ENCODE data around the gene ABCA1. TPM values are rescaled to one million over a fixed set of nuclear protein-coding genes. Genes with fewer than 3 reads are reported as not detected.
A peak's percentile ranks its signal among the peaks of the same experiment; 100 is the strongest.

Gene ABCA1
- total RNA-seq, 2 donors from 2014 or later = 21.6 to 34.8 TPM

GRCh38 chr9:104740621-104741020, 187.3 kb downstream of the ABCA1 start:
- no peak overlapping the region for H3K27ac Mint-ChIP-seq
- H3K36me3 ChIP-seq (ENCODE audit: control insufficient read depth, insufficient read depth, low read length) = no peaks in the 10 kb centered on the region
- H3K27me3 Mint-ChIP-seq (ENCODE audit: insufficient read depth) = peaks cover 35% of the 10 kb centered on the region
- no peak for DNase-seq
- no peaks in the 10 kb centered on the region for H3K9me3 Mint-ChIP-seq
- no peak overlapping the region for H3K9ac ChIP-seq (ENCODE audit: extremely low read depth, low read length, poor library complexity, severe bottlenecking)
- no peaks in the 10 kb centered on the region for H3K9me3 ChIP-seq (ENCODE audit: control insufficient read depth, low read length)
- H3K4me1 Mint-ChIP-seq = peaks cover 11% of the 10 kb centered on the region
- 93% methylated on average over 1 of the region's 1 CpG; no CpG with 5 or more reads in 1 of the 2 experiments for WGBS, 2 experiments (ENCODE audit: insufficient coverage in 1 of 2, insufficient read length in 1 of 2)
- no peak overlapping the region for H3K4me3 ChIP-seq (ENCODE audit: low read length)
- H3K4me3 Mint-ChIP-seq = no peak overlapping the region
- no peaks in the 10 kb centered on the region for H3K36me3 Mint-ChIP-seq (ENCODE audit: low read depth)
- no peak overlapping the region for H3K27ac ChIP-seq (ENCODE audit: low read depth, low read length)
- H3K27me3 ChIP-seq (ENCODE audit: control insufficient read depth, insufficient read depth, low read length, poor library complexity, severe bottlenecking) = peaks cover 29% of the 10 kb centered on the region
- H3K4me1 ChIP-seq (ENCODE audit: control insufficient read depth, insufficient read depth, low read length) = peaks cover 2% of the 10 kb centered on the region
- TF ChIP-seq CTCF (conservative IDR thresholded peaks at IDR 0.05) = no peak

GRCh38 chr9:104738452-104738851, 189.5 kb downstream of the ABCA1 start:
- peak; percentile 60 for DNase-seq
- H3K36me3 ChIP-seq (ENCODE audit: control insufficient read depth, insufficient read depth, low read length) = no peaks in the 10 kb centered on the region
- Mint-ChIP-seq H3K4me1 (peaks cover 9% of the 10 kb centered on the region), H3K27ac (no peak overlapping the region), H3K36me3 (ENCODE audit: low read depth) (no peaks in the 10 kb centered on the region), H3K9me3 (no peaks in the 10 kb centered on the region), H3K4me3 (no peak overlapping the region), H3K27me3 (ENCODE audit: insufficient read depth) (peaks cover 35% of the 10 kb centered on the region)
- H3K4me3 ChIP-seq (ENCODE audit: low read length) = no peak overlapping the region
- WGBS, 2 experiments (ENCODE audit: insufficient coverage in 1 of 2, insufficient read length in 1 of 2) = 64 to 78% methylated on average over 3 of the region's 3 CpGs
- H3K9me3 ChIP-seq (ENCODE audit: control insufficient read depth, low read length) = no peaks in the 10 kb centered on the region
- TF ChIP-seq CTCF (conservative IDR thresholded peaks at IDR 0.05) = no peak
- no peak overlapping the region for H3K27ac ChIP-seq (ENCODE audit: low read depth, low read length)
- H3K27me3 ChIP-seq (ENCODE audit: control insufficient read depth, insufficient read depth, low read length, poor library complexity, severe bottlenecking) = peaks cover 24% of the 10 kb centered on the region
- H3K9ac ChIP-seq (ENCODE audit: extremely low read depth, low read length, poor library complexity, severe bottlenecking) = no peak overlapping the region
- no peaks in the 10 kb centered on the region for H3K4me1 ChIP-seq (ENCODE audit: control insufficient read depth, insufficient read depth, low read length)

Other genes starting within 250 kb of the ABCA1 start
- gene OR13D1, start 233.6 kb downstream of the ABCA1 start, total RNA-seq = not detected
- 10 to 100 TPM; 18.8 to 20.5 TPM for gene NIPSNAP3A, start 180.5 kb downstream of the ABCA1 start, total RNA-seq
- 1 to 10 TPM in 1 of 2 donors, under 1 TPM in 1; 0.91 to 1.7 TPM for gene NIPSNAP3B, start 164.0 kb downstream of the ABCA1 start, total RNA-seq